ENCODE results near the gene ZNF423.

The ZNF423 gene

GRCh38 chr16:49592546-49593423, 263.1 kb downstream of the ZNF423 start:
- in situ Hi-C loops (cut with MboI; ENCODE audit: low sequenced_read_pairs), result no loop called here

GRCh38 chr16:49590166-49590871, 265.6 kb downstream of the ZNF423 start:
- in situ Hi-C loops (cut with MboI; ENCODE audit: low sequenced_read_pairs), result no loop called here

- in situ Hi-C loops (cut with MboI; ENCODE audit: low sequenced_read_pairs), result no loop called here
These were observed 266.3 kb downstream of the ZNF423 start for GRCh38 chr16:49589544-49590031.

- in situ Hi-C loops (cut with MboI; ENCODE audit: low sequenced_read_pairs), result no loop called here
These were observed 267.1 kb downstream of the ZNF423 start for GRCh38 chr16:49588729-49589384.

GRCh38 chr16:49588026-49588425, 267.9 kb downstream of the ZNF423 start:
- in situ Hi-C loops (cut with MboI; ENCODE audit: low sequenced_read_pairs), result no loop called here

GRCh38 chr16:49587511-49587910, 268.4 kb downstream of the ZNF423 start:
- in situ Hi-C loops (cut with MboI; ENCODE audit: low sequenced_read_pairs), result no loop called here

- in situ Hi-C loops (cut with MboI; ENCODE audit: low sequenced_read_pairs), result no loop called here
These were observed 269.2 kb downstream of the ZNF423 start for GRCh38 chr16:49586466-49587450.

- in situ Hi-C loops (cut with MboI; ENCODE audit: low sequenced_read_pairs), result no loop called here
These were observed 270.6 kb downstream of the ZNF423 start for GRCh38 chr16:49585143-49585832.

- in situ Hi-C loops (cut with MboI; ENCODE audit: low sequenced_read_pairs), result no loop called here
These were observed 272.0 kb downstream of the ZNF423 start for GRCh38 chr16:49583911-49584310.

GRCh38 chr16:49581630-49582298, 274.1 kb downstream of the ZNF423 start:
- in situ Hi-C loops (cut with MboI; ENCODE audit: low sequenced_read_pairs), result no loop called here

- in situ Hi-C loops (cut with MboI; ENCODE audit: low sequenced_read_pairs), result no loop called here
These were observed 275.1 kb downstream of the ZNF423 start for GRCh38 chr16:49580751-49581303.

GRCh38 chr16:49578435-49579024, 277.4 kb downstream of the ZNF423 start:
- in situ Hi-C loops (cut with MboI; ENCODE audit: low sequenced_read_pairs), result no loop called here

- in situ Hi-C loops (cut with MboI; ENCODE audit: low sequenced_read_pairs), result no loop called here
These were observed 277.9 kb downstream of the ZNF423 start for GRCh38 chr16:49578018-49578417.

GRCh38 chr16:49576941-49577340, 279.0 kb downstream of the ZNF423 start:
- in situ Hi-C loops (cut with MboI; ENCODE audit: low sequenced_read_pairs), result no loop called here

- in situ Hi-C loops (cut with MboI; ENCODE audit: low sequenced_read_pairs), result no loop called here
These were observed 279.8 kb downstream of the ZNF423 start for GRCh38 chr16:49576173-49576494.

- in situ Hi-C loops (cut with MboI; ENCODE audit: low sequenced_read_pairs), result no loop called here
These were observed 280.4 kb downstream of the ZNF423 start for GRCh38 chr16:49575346-49576172.

GRCh38 chr16:49574826-49575225, 281.1 kb downstream of the ZNF423 start:
- in situ Hi-C loops (cut with MboI; ENCODE audit: low sequenced_read_pairs), result no loop called here

- in situ Hi-C loops (cut with MboI; ENCODE audit: low sequenced_read_pairs), result no loop called here
These were observed 288.0 kb downstream of the ZNF423 start for GRCh38 chr16:49567950-49568349.
